AG04450 (cell line): ENCODE measurements around the gene MIEN1. TPM values are rescaled to one million over a fixed set of nuclear protein-coding genes. Genes with fewer than 3 reads are reported as not detected.

ENCODE experiments used
- CTCF ChIA-PET: fragments of 300-600, 350-600 bp; formaldehyde crosslinking; extraction: SDS; loops from one replicate; lab custom pipeline; 2022; ENCODE audit warnings: antibody characterized with exemption, inconsistent platforms; lab: Charles Lee
- POLR2A ChIA-PET: fragments of 350-600 bp; formaldehyde crosslinking; extraction: SDS; loops from one replicate; lab custom pipeline; 2021; ENCODE audit warnings: antibody characterized with exemption, inconsistent platforms; lab: Yijun Ruan, JAX
- DNase-seq: peaks from one replicate; pipeline ENCODE4 v3.0.0-alpha.2; 2011; ENCODE audit warnings: low read depth, low spot score
- H3K27ac ChIP-seq: one replicate; pipeline ENCODE4 v1.5.1; 2012; ENCODE audit warnings: low read depth, low read length, control low read depth
- H3K27me3 ChIP-seq: one replicate; pipeline ENCODE4 v1.6.0; 2012; ENCODE audit warnings: low read length; ENCODE audit not compliant: control insufficient read depth, insufficient read depth
- H3K4me3 ChIP-seq: 2 replicates; pipeline ENCODE4 v1.5.1; 2011; ENCODE audit warnings: mild to moderate bottlenecking, low read depth, low read length, control low read depth
- H3K9me3 ChIP-seq: 2 replicates; pipeline ENCODE4 v1.5.1; 2012; ENCODE audit warnings: low read length; ENCODE audit not compliant: control insufficient read depth, insufficient read depth
- CTCF ChIP-seq: IDR thresholded peaks from 2 replicates; pipeline ENCODE4 v1.5.1; 2011; ENCODE audit warnings: low read depth, low read length, control low read depth, inconsistent platforms
- polyA plus RNA-seq: library from polyadenylated mRNA; depleted of rRNA; stranded (reverse); fragments of >200 nt; gene quantifications from 2 replicates; pipeline ENCODE4 v1.2.3, GENCODE V29; 2011

The MIEN1 gene
- polyA plus RNA-seq, 1 experiment, result 31.9 TPM

GRCh38 chr17:39719563-39720355 is 10.6 kb downstream of the MIEN1 start:
- Histone ChIP-seq H3K27ac (no peak overlapping the region), H3K4me3 (no peak overlapping the region), H3K27me3 (no peaks in the 10 kb centered on the region), H3K9me3 (no peaks in the 10 kb centered on the region; the same call in 1 of the 2 replicates)
- POLR2A ChIA-PET, result no interaction called here
- CTCF ChIA-PET, result interaction anchor here (2.7 kb wide), 1 partner anchor 10 kb away, joined by 17 read pairs; the partner anchor contains the start of gene MIEN1
- no peak for TF ChIP-seq CTCF
- DNase-seq, result no peak

GRCh38 chr17:39717660-39718059 is 12.7 kb downstream of the MIEN1 start:
- POLR2A ChIA-PET, result no interaction called here

GRCh38 chr17:39716879-39717536 is 13.3 kb downstream of the MIEN1 start:
- H3K9me3 ChIP-seq, result no peaks in the 10 kb centered on the region; the same call in 1 of the 2 replicates
- no peak overlapping the region for H3K27ac ChIP-seq
- DNase-seq, result no peak
- H3K27me3 ChIP-seq, result no peaks in the 10 kb centered on the region
- H3K4me3 ChIP-seq, result no peak overlapping the region
- no peak for TF ChIP-seq CTCF
- CTCF ChIA-PET, result interaction anchor here (1.0 kb wide), 1 partner anchor 13 kb away, joined by 10 read pairs; no protein-coding TSS in a partner anchor
- POLR2A ChIA-PET, result no interaction called here

More at GRCh38 chr17:39717660-39718059, 12.7 kb downstream of the MIEN1 start:
- no peaks in the 10 kb centered on the region for H3K27me3 ChIP-seq
- H3K4me3 ChIP-seq, result no peak overlapping the region
- CTCF ChIA-PET, result interaction anchor here (1.2 kb wide), 1 partner anchor 94 kb away, joined by 3 read pairs; no protein-coding TSS in a partner anchor
- TF ChIP-seq CTCF, result no peak
- no peak overlapping the region for H3K27ac ChIP-seq
- DNase-seq, result no peak
- H3K9me3 ChIP-seq, result no peaks in the 10 kb centered on the region; the same call in 1 of the 2 replicates

GRCh38 chr17:39716073-39716818 is 14.1 kb downstream of the MIEN1 start:
- no peaks in the 10 kb centered on the region; the same call in 1 of the 2 replicates for H3K9me3 ChIP-seq
- H3K4me3 ChIP-seq, result no peak overlapping the region
- TF ChIP-seq CTCF, result no peak
- CTCF ChIA-PET, result interaction anchor here (1.0 kb wide), 1 partner anchor 13 kb away, joined by 10 read pairs; no protein-coding TSS in a partner anchor
- no peak overlapping the region for H3K27ac ChIP-seq
- POLR2A ChIA-PET, result no interaction called here
- H3K27me3 ChIP-seq, result no peaks in the 10 kb centered on the region
- no peak for DNase-seq
